CD4-positive, alpha-beta memory T cell (primary cell): ENCODE measurements around the gene AVPR2. TPM values are rescaled to one million over a fixed set of nuclear protein-coding genes. Genes with fewer than 3 reads are reported as not detected.

Experiments
- CTCF ChIA-PET: fragments of 350-600 bp; sonication (Branson Sonifier 250); formaldehyde crosslinking; loops from one replicate; lab custom pipeline; 2021; ENCODE audit warnings: inconsistent platforms; ENCODE audit not compliant: partially characterized antibody; lab: Charles Lee
- POLR2A ChIA-PET: fragments of 350-600 bp; sonication (Branson Sonifier 250); formaldehyde crosslinking; loops from one replicate; lab custom pipeline; 2021; ENCODE audit not compliant: partially characterized antibody; lab: Charles Lee
- DNase-seq, 5 donors: peaks; one replicate each; pipeline versions ENCODE4 v3.0.0 to v3.0.0-alpha.2; 2020 to 2022; ENCODE audit warnings: mixed read lengths in 1 of 5
- H3K27ac ChIP-seq: one replicate; pipeline ENCODE4 v1.7.0; 2013; ENCODE audit warnings: low read depth, low read length
- H3K27me3 ChIP-seq: 2 replicates; pipeline ENCODE4 v1.7.0; 2013; ENCODE audit warnings: mild to moderate bottlenecking, low read length, moderate library complexity; ENCODE audit not compliant: insufficient read depth
- H3K36me3 ChIP-seq: 2 replicates; pipeline ENCODE4 v1.7.0; 2013; ENCODE audit warnings: mild to moderate bottlenecking, low read length, moderate library complexity; ENCODE audit not compliant: insufficient read depth
- H3K4me1 ChIP-seq: 2 replicates; pipeline ENCODE4 v1.7.0; 2013; ENCODE audit warnings: mild to moderate bottlenecking, low read length, moderate library complexity; ENCODE audit not compliant: insufficient read depth
- H3K4me3 ChIP-seq, 2 donors: one replicate each; pipeline ENCODE4 v1.7.0; 2013; ENCODE audit warnings: low read length in 2 of 2, mild to moderate bottlenecking in 1 of 2
- H3K9me3 ChIP-seq, 2 donors: one replicate each; pipeline ENCODE4 v1.7.0; 2013; ENCODE audit warnings: low read length in 2 of 2, control low read depth in 1 of 2; ENCODE audit not compliant: control insufficient read depth in 1 of 2
- H3K27ac Mint-ChIP-seq, 7 donors: one replicate each; pipeline ENCODE4 v1.8.0; 2020 to 2021; ENCODE audit warnings: mixed read lengths in 7 of 7, mild to moderate bottlenecking in 6 of 7, inconsistent platforms in 3 of 7, moderate library complexity in 3 of 7
- H3K27me3 Mint-ChIP-seq, 2 donors: one replicate each; pipeline ENCODE4 v1.8.0; 2020 to 2021; ENCODE audit warnings: mixed read lengths in 2 of 2
- H3K36me3 Mint-ChIP-seq, 2 donors: one replicate each; pipeline ENCODE4 v1.8.0; 2020 to 2021; ENCODE audit warnings: mixed read lengths in 2 of 2, inconsistent platforms in 1 of 2, mild to moderate bottlenecking in 1 of 2
- H3K4me1 Mint-ChIP-seq, 4 donors: one replicate each; pipeline ENCODE4 v1.8.0; 2020 to 2021; ENCODE audit warnings: mixed read lengths in 4 of 4, mild to moderate bottlenecking in 1 of 4
- H3K4me3 Mint-ChIP-seq, 8 donors: one replicate each; pipeline ENCODE4 v1.8.0; 2020 to 2021; ENCODE audit warnings: mixed read lengths in 8 of 8, mild to moderate bottlenecking in 7 of 8, moderate library complexity in 6 of 8, inconsistent platforms in 3 of 8
- H3K9me3 Mint-ChIP-seq, 8 donors: one replicate each; pipeline ENCODE4 v1.8.0; 2020 to 2021; ENCODE audit warnings: mixed read lengths in 8 of 8, mild to moderate bottlenecking in 5 of 8, inconsistent platforms in 3 of 8, moderate library complexity in 1 of 8
- intact Hi-C: fragments of 100-400 bp; cut with micrococcal nuclease; formaldehyde crosslinking; loops from one replicate; pipeline ENCODE4 v1.15.1; 2023
- polyA plus RNA-seq, 2 donors: library from polyadenylated mRNA; unstranded; fragments of 300-500 nt; fragmentation: Illumina TruSeq; gene quantifications; one replicate each; pipeline ENCODE4 v1.2.3, GENCODE V29; 2021
- total RNA-seq, 2 experiments: library from RNA; stranded (reverse); gene quantifications; one replicate each; pipeline ENCODE4 v1.2.3, GENCODE V29; 2021

AVPR2 gene
- total and polyA plus RNA-seq, 4 experiments from 2014 or later: 0.15 TPM; not detected in 3

- no peaks in the 10 kb centered on the region for H3K36me3 Mint-ChIP-seq
- H3K27ac Mint-ChIP-seq: peak overlapping the region in 1 of 7 donors; percentile 35
Measured at GRCh38 chrX:153877571-153878261, 26.8 kb upstream of the AVPR2 start.

GRCh38 chrX:153878345-153878744 lies 26.1 kb upstream of the AVPR2 start:
- CTCF ChIA-PET: no interaction called here
- POLR2A ChIA-PET: interaction anchor here (1.2 kb wide), 1 partner anchor 49 kb away, joined by 4 read pairs; no protein-coding TSS in a partner anchor
- peaks cover 8 to 15% of the 10 kb centered on the region in 2 donors for H3K27me3 Mint-ChIP-seq
- no peaks in the 10 kb centered on the region for H3K36me3 Mint-ChIP-seq
- DNase-seq: no peak
- H3K4me1 Mint-ChIP-seq: peaks cover 4 to 20% (median 11%) of the 10 kb centered on the region in 4 donors
- H3K4me1 ChIP-seq: no peaks in the 10 kb centered on the region
- H3K36me3 ChIP-seq: no peaks in the 10 kb centered on the region
- intact Hi-C loops: no loop called here
- H3K9me3 Mint-ChIP-seq: peaks cover 0 to 3% (median 0%) of the 10 kb centered on the region in 8 donors
- H3K27ac ChIP-seq: no peak overlapping the region
- H3K9me3 ChIP-seq: no peaks in the 10 kb centered on the region
- H3K27me3 ChIP-seq: no peaks in the 10 kb centered on the region
- no peak overlapping the region for H3K27ac Mint-ChIP-seq
- H3K4me3 ChIP-seq: no peak overlapping the region
- H3K4me3 Mint-ChIP-seq: no peak overlapping the region

More at GRCh38 chrX:153877571-153878261, 26.8 kb upstream of the AVPR2 start:
- H3K4me3 ChIP-seq: no peak overlapping the region
- Mint-ChIP-seq H3K4me1 (peaks cover 4 to 20% (median 11%) of the 10 kb centered on the region in 4 donors), H3K27me3 (peaks cover 8 to 15% of the 10 kb centered on the region in 2 donors), H3K4me3 (no peak overlapping the region), H3K9me3 (peaks cover 0 to 3% (median 0%) of the 10 kb centered on the region in 8 donors)
- intact Hi-C loops: no loop called here
- H3K27me3 ChIP-seq: no peaks in the 10 kb centered on the region
- CTCF ChIA-PET: no interaction called here
- H3K9me3 ChIP-seq: no peaks in the 10 kb centered on the region
- H3K4me1 ChIP-seq: no peaks in the 10 kb centered on the region
- H3K27ac ChIP-seq: no peak overlapping the region
- H3K36me3 ChIP-seq: no peaks in the 10 kb centered on the region
- DNase-seq: no peak
- POLR2A ChIA-PET: interaction anchor here (1.2 kb wide), 1 partner anchor 49 kb away, joined by 4 read pairs; no protein-coding TSS in a partner anchor

GRCh38 chrX:153878969-153879653 lies 25.4 kb upstream of the AVPR2 start:
- no peak overlapping the region for H3K4me3 ChIP-seq
- intact Hi-C loops: no loop called here
- no peak overlapping the region for H3K27ac ChIP-seq
- Mint-ChIP-seq H3K36me3 (no peaks in the 10 kb centered on the region), H3K27me3 (peaks cover 9 to 15% of the 10 kb centered on the region in 2 donors), H3K9me3 (peaks cover 0 to 5% (median 0%) of the 10 kb centered on the region in 8 donors), H3K4me3 (peak overlapping the region in 2 of 8 donors; percentile 23 to 35), H3K27ac (no peak overlapping the region), H3K4me1 (peaks cover 4 to 20% (median 11%) of the 10 kb centered on the region in 4 donors)
- no peaks in the 10 kb centered on the region for H3K9me3 ChIP-seq
- H3K36me3 ChIP-seq: no peaks in the 10 kb centered on the region
- ChIA-PET POLR2A (interaction anchor here (1.2 kb wide), 1 partner anchor 48 kb away, joined by 4 read pairs; no protein-coding TSS in a partner anchor), CTCF (no interaction called here)
- no peaks in the 10 kb centered on the region for H3K4me1 ChIP-seq
- peak in 1 of 5 donors; percentile 47 for DNase-seq
- H3K27me3 ChIP-seq: no peaks in the 10 kb centered on the region

- H3K27me3 ChIP-seq: peaks cover 1% of the 10 kb centered on the region
- Mint-ChIP-seq H3K27me3 (peaks cover 12 to 13% of the 10 kb centered on the region in 2 donors), H3K27ac (no peak overlapping the region), H3K36me3 (no peaks in the 10 kb centered on the region), H3K9me3 (peaks cover 0 to 5% (median 0%) of the 10 kb centered on the region in 8 donors), H3K4me3 (no peak overlapping the region), H3K4me1 (peaks cover 5 to 27% (median 8%) of the 10 kb centered on the region in 4 donors)
- no peak overlapping the region for H3K27ac ChIP-seq
- H3K9me3 ChIP-seq: no peaks in the 10 kb centered on the region
- intact Hi-C loops: loop anchor here (10.0 kb wide), 1 partner anchor 55 kb away; no protein-coding TSS in a partner anchor
- POLR2A ChIA-PET: no interaction called here
- no peak overlapping the region for H3K4me3 ChIP-seq
- no peaks in the 10 kb centered on the region for H3K36me3 ChIP-seq
- no peak for DNase-seq
- CTCF ChIA-PET: no interaction called here
- H3K4me1 ChIP-seq: peaks cover 1% of the 10 kb centered on the region
Measured at GRCh38 chrX:153879741-153880439, 24.6 kb upstream of the AVPR2 start.

- H3K4me3 ChIP-seq: no peak overlapping the region
- CTCF ChIA-PET: no interaction called here
- H3K9me3 ChIP-seq: no peaks in the 10 kb centered on the region
- H3K36me3 ChIP-seq: no peaks in the 10 kb centered on the region
- peaks cover 0 to 5% (median 0%) of the 10 kb centered on the region in 8 donors for H3K9me3 Mint-ChIP-seq
- H3K27ac ChIP-seq: no peak overlapping the region
- peaks cover 5% of the 10 kb centered on the region for H3K27me3 ChIP-seq
- peaks cover 11 to 12% of the 10 kb centered on the region in 2 donors for H3K27me3 Mint-ChIP-seq
- POLR2A ChIA-PET: no interaction called here
- intact Hi-C loops: loop anchor here (10.0 kb wide), 1 partner anchor 56 kb away; no protein-coding TSS in a partner anchor
- H3K36me3 Mint-ChIP-seq: no peaks in the 10 kb centered on the region
- H3K27ac Mint-ChIP-seq: no peak overlapping the region
- peaks cover 5 to 30% (median 6%) of the 10 kb centered on the region in 4 donors for H3K4me1 Mint-ChIP-seq
- no peak for DNase-seq
- H3K4me1 ChIP-seq: peaks cover 7% of the 10 kb centered on the region
- H3K4me3 Mint-ChIP-seq: no peak overlapping the region
Measured at GRCh38 chrX:153880440-153880815, 24.0 kb upstream of the AVPR2 start.

GRCh38 chrX:153881281-153881680 lies 23.2 kb upstream of the AVPR2 start:
- H3K9me3 ChIP-seq: no peaks in the 10 kb centered on the region
- H3K36me3 Mint-ChIP-seq: no peaks in the 10 kb centered on the region
- H3K27ac ChIP-seq: no peak overlapping the region
- no peak for DNase-seq
- peaks cover 3 to 30% (median 6%) of the 10 kb centered on the region in 4 donors for H3K4me1 Mint-ChIP-seq
- POLR2A ChIA-PET: no interaction called here
- H3K4me3 ChIP-seq: no peak overlapping the region
- H3K27ac Mint-ChIP-seq: no peak overlapping the region
- H3K27me3 Mint-ChIP-seq: peaks cover 10 to 11% of the 10 kb centered on the region in 2 donors
- peaks cover 9% of the 10 kb centered on the region for H3K4me1 ChIP-seq
- H3K36me3 ChIP-seq: no peaks in the 10 kb centered on the region
- intact Hi-C loops: loop anchor here (10.0 kb wide), 1 partner anchor 56 kb away; no protein-coding TSS in a partner anchor
- CTCF ChIA-PET: no interaction called here
- H3K4me3 Mint-ChIP-seq: no peak overlapping the region
- H3K9me3 Mint-ChIP-seq: peaks cover 0 to 5% (median 0%) of the 10 kb centered on the region in 8 donors
- H3K27me3 ChIP-seq: peaks cover 5% of the 10 kb centered on the region
